Kidney (tissue), 14 donors: ENCODE measurements around the gene BDKRB2. TPM values are rescaled to one million over a fixed set of nuclear protein-coding genes. Genes with fewer than 3 reads are reported as not detected.

ENCODE experiments used
- DNase-seq, 5 donors: peaks; one replicate each; pipeline ENCODE4 v3.0.0-alpha.2; 2013 to 2020
- FAIRE-seq: peaks from 2 replicates; lab custom pipeline; 2012; peaks lifted over from hg19 to GRCh38; lab: Jason Lieb, UNC
- H3K27ac ChIP-seq, 2 donors: one replicate each; pipeline ENCODE4 v1.7.0; 2013; ENCODE audit warnings: low read depth in 2 of 2, low read length in 2 of 2, inconsistent platforms in 1 of 2
- H3K27me3 ChIP-seq: one replicate; pipeline ENCODE4 v1.7.1; 2013; ENCODE audit warnings: low read length, inconsistent platforms; ENCODE audit not compliant: control insufficient read depth, insufficient read depth
- H3K36me3 ChIP-seq, 3 donors: one replicate each; pipeline versions ENCODE4 v1.7.0 to v1.7.1; 2013; ENCODE audit warnings: low read length in 3 of 3, control low read depth in 1 of 3, inconsistent platforms in 1 of 3; ENCODE audit not compliant: insufficient read depth in 3 of 3, control insufficient read depth in 2 of 3
- H3K4me1 ChIP-seq, 3 donors: one replicate each; pipeline versions ENCODE4 v1.7.0 to v1.7.1; 2013; ENCODE audit warnings: low read length in 3 of 3, inconsistent platforms in 1 of 3, low read depth in 1 of 3; ENCODE audit not compliant: control insufficient read depth in 2 of 3, insufficient read depth in 2 of 3
- H3K4me3 ChIP-seq, 3 donors: one replicate each; pipeline versions ENCODE4 v1.7.0 to v1.8.1; 2013; ENCODE audit warnings: low read length in 3 of 3, control low read depth in 1 of 3, inconsistent platforms in 1 of 3
- H3K9ac ChIP-seq, 3 donors: one replicate each; pipeline versions ENCODE4 v1.7.0 to v1.7.1; 2013; ENCODE audit warnings: low read length in 3 of 3, control low read depth in 1 of 3, inconsistent platforms in 1 of 3
- H3K9me3 ChIP-seq, 3 donors: one replicate each; pipeline versions ENCODE4 v1.7.0 to v1.7.1; 2013; ENCODE audit warnings: low read length in 3 of 3, control low read depth in 1 of 3, inconsistent platforms in 1 of 3; ENCODE audit not compliant: control insufficient read depth in 2 of 3, insufficient read depth in 1 of 3
- CTCF ChIP-seq: IDR thresholded peaks from 3 replicates; pipeline ENCODE4 v1.5.1; 2012; ENCODE audit warnings: mild to moderate bottlenecking, moderate library complexity, borderline replicate concordance; ENCODE audit not compliant: insufficient read depth; ENCODE audit errors: extremely low read depth
- intact Hi-C: fragments of 100-400 bp; cut with DNase I; formaldehyde crosslinking; loops from one replicate; pipeline ENCODE4 v1.11.1; 2022
- polyA plus RNA-seq: library from polyadenylated mRNA; stranded (reverse); fragments of 350-450 nt; fragmentation: Illumina TruSeq; extraction: RNeasy Lipid Tissue Mini Kit (QIAGEN cat#74804); gene quantifications from one replicate; pipeline ENCODE4 v1.2.3, GENCODE V29; 2014; ENCODE audit warnings: low read depth, low replicate concordance; ENCODE audit not compliant: insufficient read depth
- total RNA-seq: library from RNA; stranded (reverse); fragmentation: NEBNext Ultra II Directional; extraction: Animal tissue kit (Norgen Biotek cat#: 25700); gene quantifications from one replicate; pipeline ENCODE4 v1.2.1, GENCODE V29; 2021
- donor health status: control.
- donor health status: control.
- donor health status: control.
- donor health status: control.
- donor health status: control.
- donor health status: DM: yes; HTN: yes; CAD: no.
- donor health status: Normal renal cell carcinoma (clear cell type).

Gene BDKRB2
- total and polyA plus RNA-seq, 2 donors from 2014 or later = 7.4 to 16.1 TPM

DNA sequence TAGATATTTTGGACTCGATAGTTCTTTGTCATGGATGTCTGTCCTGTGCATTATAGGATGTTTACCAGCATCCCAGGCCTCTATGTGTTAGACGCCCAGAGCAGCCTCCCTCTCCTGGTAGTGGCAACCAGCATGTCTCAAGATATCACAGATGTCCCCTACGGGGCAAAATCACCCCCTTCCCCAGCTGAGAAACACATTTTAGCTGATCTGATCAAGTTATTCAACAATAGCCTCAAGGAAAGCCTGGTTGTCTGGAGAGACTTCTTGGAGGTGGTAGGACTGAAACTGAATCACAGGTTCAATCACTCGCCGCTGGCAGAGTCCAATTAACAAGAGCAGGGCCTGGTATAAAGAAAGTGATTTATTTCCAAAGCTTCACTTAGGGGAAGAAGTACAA, 69.0 kb downstream of the BDKRB2 start:
- no peak for FAIRE-seq
- intact Hi-C loops = no loop called here
- Histone ChIP-seq H3K9me3 (peaks cover 0 to 9% (median 4%) of the 10 kb centered on the region in 3 donors), H3K4me1 (no peaks in the 10 kb centered on the region), H3K4me3 (no peak overlapping the region), H3K36me3 (no peaks in the 10 kb centered on the region), H3K27me3 (no peaks in the 10 kb centered on the region), H3K27ac (no peak overlapping the region), H3K9ac (no peak overlapping the region)
- TF ChIP-seq CTCF = no peak
- DNase-seq = no peak

DNA sequence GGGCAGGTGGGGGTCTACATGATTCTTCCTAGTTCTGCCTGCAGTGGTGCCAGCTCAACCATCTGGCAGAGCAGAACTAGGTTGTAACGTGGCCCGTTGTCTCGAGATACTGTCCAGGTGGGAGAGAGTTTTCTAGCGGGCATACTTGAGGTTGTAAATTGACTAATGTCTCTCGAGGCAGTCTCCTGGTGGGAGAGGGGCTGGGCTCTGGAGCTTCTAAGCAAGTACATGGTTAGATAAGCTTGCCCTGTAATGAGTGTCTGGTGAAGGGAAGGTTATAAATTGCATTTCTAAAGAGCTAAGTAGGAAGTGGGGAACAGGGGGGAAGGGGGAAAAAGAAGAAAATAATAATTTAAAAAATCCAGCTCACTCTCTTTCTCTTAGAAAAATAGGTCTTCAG, 69.5 kb downstream of the BDKRB2 start:
- peaks cover 0 to 9% (median 4%) of the 10 kb centered on the region in 3 donors for H3K9me3 ChIP-seq
- H3K36me3 ChIP-seq = no peaks in the 10 kb centered on the region
- FAIRE-seq (no peak), DNase-seq (no peak)
- H3K4me1 ChIP-seq = no peaks in the 10 kb centered on the region
- no peak overlapping the region for H3K9ac ChIP-seq
- H3K4me3 ChIP-seq = no peak overlapping the region
- intact Hi-C loops = no loop called here
- no peak for TF ChIP-seq CTCF
- no peaks in the 10 kb centered on the region for H3K27me3 ChIP-seq
- H3K27ac ChIP-seq = no peak overlapping the region

GRCh38 chr14:96274543-96274942, 69.9 kb downstream of the BDKRB2 start:
- Histone ChIP-seq H3K27ac (no peak overlapping the region), H3K4me1 (no peaks in the 10 kb centered on the region), H3K4me3 (no peak overlapping the region), H3K9me3 (peaks cover 0 to 9% (median 4%) of the 10 kb centered on the region in 3 donors), H3K9ac (no peak overlapping the region), H3K27me3 (no peaks in the 10 kb centered on the region), H3K36me3 (no peaks in the 10 kb centered on the region)
- FAIRE-seq (no peak), DNase-seq (peak in 1 of 5 donors; percentile 34)
- intact Hi-C loops = no loop called here
- TF ChIP-seq CTCF = no peak
